Astrocyte (in vitro differentiated cells and primary cell): ENCODE results near the gene SLAMF8.

ENCODE experiments used
- EZH2 ChIP-seq: IDR thresholded peaks from 2 replicates; pipeline ENCODE4 v1.6.1; 2012; ENCODE audit warnings: mild to moderate bottlenecking, low read length, inconsistent platforms; ENCODE audit not compliant: insufficient read depth
- TF ChIP-seq, protein P1 (sequence below): IDR thresholded peaks from 2 replicates; pipeline ENCODE4 v1.5.1; 2011; ENCODE audit warnings: low read depth, mild to moderate bottlenecking, inconsistent platforms, low read length, moderate library complexity; ENCODE audit not compliant: insufficient read depth

DNA sequence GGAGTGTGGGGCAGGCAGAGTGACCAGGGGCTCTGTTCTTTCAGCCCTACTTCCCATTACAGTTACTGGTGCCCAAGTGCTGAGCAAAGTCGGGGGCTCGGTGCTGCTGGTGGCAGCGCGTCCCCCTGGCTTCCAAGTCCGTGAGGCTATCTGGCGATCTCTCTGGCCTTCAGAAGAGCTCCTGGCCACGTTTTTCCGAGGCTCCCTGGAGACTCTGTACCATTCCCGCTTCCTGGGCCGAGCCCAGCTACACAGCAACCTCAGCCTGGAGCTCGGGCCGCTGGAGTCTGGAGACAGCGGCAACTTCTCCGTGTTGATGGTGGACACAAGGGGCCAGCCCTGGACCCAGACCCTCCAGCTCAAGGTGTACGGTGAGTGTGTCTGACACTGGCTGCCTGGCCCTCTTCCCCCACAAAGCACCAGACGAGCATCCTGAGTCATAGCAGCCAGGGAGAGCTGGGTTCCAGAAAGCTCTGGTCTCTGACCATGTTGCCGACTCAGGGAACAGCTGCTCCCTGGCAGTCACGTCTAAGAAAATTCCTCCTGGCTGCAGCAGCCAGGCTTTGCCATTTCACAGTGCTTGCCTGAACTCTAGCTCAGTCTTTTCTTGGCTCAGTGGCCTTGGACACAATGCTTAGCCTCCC, 3.3 kb downstream of the SLAMF8 start:
- TF ChIP-seq, protein P1, sequence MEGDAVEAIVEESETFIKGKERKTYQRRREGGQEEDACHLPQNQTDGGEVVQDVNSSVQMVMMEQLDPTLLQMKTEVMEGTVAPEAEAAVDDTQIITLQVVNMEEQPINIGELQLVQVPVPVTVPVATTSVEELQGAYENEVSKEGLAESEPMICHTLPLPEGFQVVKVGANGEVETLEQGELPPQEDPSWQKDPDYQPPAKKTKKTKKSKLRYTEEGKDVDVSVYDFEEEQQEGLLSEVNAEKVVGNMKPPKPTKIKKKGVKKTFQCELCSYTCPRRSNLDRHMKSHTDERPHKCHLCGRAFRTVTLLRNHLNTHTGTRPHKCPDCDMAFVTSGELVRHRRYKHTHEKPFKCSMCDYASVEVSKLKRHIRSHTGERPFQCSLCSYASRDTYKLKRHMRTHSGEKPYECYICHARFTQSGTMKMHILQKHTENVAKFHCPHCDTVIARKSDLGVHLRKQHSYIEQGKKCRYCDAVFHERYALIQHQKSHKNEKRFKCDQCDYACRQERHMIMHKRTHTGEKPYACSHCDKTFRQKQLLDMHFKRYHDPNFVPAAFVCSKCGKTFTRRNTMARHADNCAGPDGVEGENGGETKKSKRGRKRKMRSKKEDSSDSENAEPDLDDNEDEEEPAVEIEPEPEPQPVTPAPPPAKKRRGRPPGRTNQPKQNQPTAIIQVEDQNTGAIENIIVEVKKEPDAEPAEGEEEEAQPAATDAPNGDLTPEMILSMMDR, result no peak
- no peak for TF ChIP-seq EZH2
